ENCODE data around the gene SH2D4B. TPM values are rescaled to one million over a fixed set of nuclear protein-coding genes. Genes with fewer than 3 reads are reported as not detected.

The SH2D4B gene
- total RNA-seq, 1 experiment from 2014 or later, result 0.07 TPM

DNA sequence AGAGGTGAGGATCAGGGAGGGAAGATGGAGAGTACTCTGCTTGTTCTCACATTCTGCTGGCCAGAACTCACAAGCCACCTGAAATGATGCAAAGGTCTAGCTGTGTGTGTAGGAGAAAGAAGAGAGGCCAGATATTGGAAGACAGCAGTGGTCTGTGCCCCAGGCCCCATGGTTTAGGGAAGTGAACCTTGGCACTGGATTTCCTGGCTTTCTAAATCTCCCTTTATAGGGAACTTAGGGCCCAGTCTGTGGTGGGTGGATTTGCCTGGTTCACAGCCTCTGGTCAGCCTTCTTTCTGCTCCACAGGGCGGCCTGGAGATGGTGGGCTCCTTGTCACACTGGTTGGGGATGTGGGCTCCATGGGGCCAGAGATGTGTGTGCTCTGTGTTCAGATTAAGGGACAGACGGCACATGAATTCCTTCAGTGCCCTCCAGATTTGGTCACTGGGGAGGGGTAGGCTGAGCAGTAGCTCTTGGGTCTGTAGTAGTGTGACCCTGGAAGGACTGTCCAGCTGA, 9.5 kb upstream of the SH2D4B start:
- peaks cover 18% of the 10 kb centered on the region in 2 experiments for H3K4me1 Mint-ChIP-seq
- no CpG with 5 or more reads among the region's 2 CpGs for WGBS (ENCODE audit: extremely low coverage, insufficient read length, low lambda C conversion rate)

More for the DNA sequence above, 9.5 kb upstream of the SH2D4B start:
- Histone ChIP-seq H3K56ac (ENCODE audit: insufficient read length, low read depth, low read length) (no peak overlapping the region), H3K4ac (ENCODE audit: low read depth, low read length) (no peak overlapping the region), H3K9me3 (ENCODE audit: control insufficient read depth, low read depth, low read length) (no peaks in the 10 kb centered on the region), H2BK20ac (ENCODE audit: low read depth, low read length, poor library complexity, severe bottlenecking) (no peak overlapping the region), H3K79me2 (ENCODE audit: insufficient read depth, low read length) (no peaks in the 10 kb centered on the region), H2BK5ac (ENCODE audit: insufficient read length, low read length) (no peak overlapping the region), H3K18ac (ENCODE audit: insufficient read length, low read depth, low read length) (no peak overlapping the region), H3K27me3 (ENCODE audit: insufficient read depth, low read length) (no peaks in the 10 kb centered on the region), H3T11ph (ENCODE audit: low read length) (no peak overlapping the region), H3K23ac (ENCODE audit: insufficient read length, low read depth, low read length) (no peak overlapping the region), H3K4me1 (ENCODE audit: insufficient read depth, low read length) (peaks cover 5% of the 10 kb centered on the region; the same call in 1 of the 2 replicates), H3K9ac (ENCODE audit: extremely low read depth, insufficient read length, low read length) (no peak overlapping the region), H3K4me2 (ENCODE audit: insufficient read depth, insufficient read length, low read length) (no peak overlapping the region), H2BK120ac (ENCODE audit: low read depth, low read length, poor library complexity, severe bottlenecking) (no peak overlapping the region), H4K91ac (ENCODE audit: insufficient read length, low read depth, low read length) (no peak overlapping the region), H2BK15ac (ENCODE audit: low read depth, low read length) (no peak overlapping the region), H4K5ac (ENCODE audit: insufficient read length, low read depth, low read length) (no peak overlapping the region), H3K79me1 (ENCODE audit: insufficient read depth, low read depth, low read length, poor library complexity, severe bottlenecking) (no peaks in the 10 kb centered on the region), H3K23me2 (ENCODE audit: insufficient read length, low read depth, low read length, poor library complexity, severe bottlenecking) (no peaks in the 10 kb centered on the region), H2AK5ac (ENCODE audit: insufficient read length, low read length) (no peak overlapping the region), H3K27ac (ENCODE audit: insufficient read length, low read depth, low read length) (no peak overlapping the region), H4K20me1 (ENCODE audit: control insufficient read depth, insufficient read depth, insufficient read length) (no peaks in the 10 kb centered on the region), H4K8ac (replicated peaks; ENCODE audit: insufficient read length, low read depth, low read length) (no peak overlapping the region), H2BK12ac (ENCODE audit: insufficient read length, low read depth, low read length) (no peak overlapping the region), H2AFZ (ENCODE audit: low read length) (no peak overlapping the region), H3K14ac (ENCODE audit: insufficient read depth, low read length) (no peak overlapping the region)
- H3K27me3 Mint-ChIP-seq (ENCODE audit: low read depth), result peaks cover 1% of the 10 kb centered on the region; the same call in 1 of the 2 replicates
- no peak for DNase-seq
- peaks cover 0 to 11% of the 10 kb centered on the region in 2 experiments; a peak in 2 of 5 replicates for H3K9me3 Mint-ChIP-seq
- no peak overlapping the region for H3K4me3 Mint-ChIP-seq
- H3K36me3 Mint-ChIP-seq (ENCODE audit: insufficient read depth in 1 of 3, low read depth in 3 of 3), result peaks cover 0 to 9% (median 0%) of the 10 kb centered on the region in 3 experiments; a peak in 2 of 7 replicates
- H3K27ac Mint-ChIP-seq, result peak overlapping the region in 2 of 3 experiments; percentile 17 to 57; a peak in 2 of 7 replicates
- TF ChIP-seq, protein P1, sequence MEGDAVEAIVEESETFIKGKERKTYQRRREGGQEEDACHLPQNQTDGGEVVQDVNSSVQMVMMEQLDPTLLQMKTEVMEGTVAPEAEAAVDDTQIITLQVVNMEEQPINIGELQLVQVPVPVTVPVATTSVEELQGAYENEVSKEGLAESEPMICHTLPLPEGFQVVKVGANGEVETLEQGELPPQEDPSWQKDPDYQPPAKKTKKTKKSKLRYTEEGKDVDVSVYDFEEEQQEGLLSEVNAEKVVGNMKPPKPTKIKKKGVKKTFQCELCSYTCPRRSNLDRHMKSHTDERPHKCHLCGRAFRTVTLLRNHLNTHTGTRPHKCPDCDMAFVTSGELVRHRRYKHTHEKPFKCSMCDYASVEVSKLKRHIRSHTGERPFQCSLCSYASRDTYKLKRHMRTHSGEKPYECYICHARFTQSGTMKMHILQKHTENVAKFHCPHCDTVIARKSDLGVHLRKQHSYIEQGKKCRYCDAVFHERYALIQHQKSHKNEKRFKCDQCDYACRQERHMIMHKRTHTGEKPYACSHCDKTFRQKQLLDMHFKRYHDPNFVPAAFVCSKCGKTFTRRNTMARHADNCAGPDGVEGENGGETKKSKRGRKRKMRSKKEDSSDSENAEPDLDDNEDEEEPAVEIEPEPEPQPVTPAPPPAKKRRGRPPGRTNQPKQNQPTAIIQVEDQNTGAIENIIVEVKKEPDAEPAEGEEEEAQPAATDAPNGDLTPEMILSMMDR (conservative IDR thresholded peaks at IDR 0.05), result no peak
